GM12892 (cell line): ENCODE measurements around the gene ANTXR1.

ENCODE experiments used
- POLR2A ChIP-seq: IDR thresholded peaks from 2 replicates; pipeline ENCODE4 v1.6.1; 2011; ENCODE audit warnings: low read depth, low read length, control low read depth
- POLR2AphosphoS5 ChIP-seq: IDR thresholded peaks from 2 replicates; pipeline ENCODE4 v1.6.1; 2011; ENCODE audit warnings: low read depth, low read length, control low read depth
- TAF1 ChIP-seq: IDR thresholded peaks from 2 replicates; pipeline ENCODE4 v1.6.1; 2011; ENCODE audit warnings: low read depth, mild to moderate bottlenecking, control low read depth, low read length, borderline replicate concordance

DNA sequence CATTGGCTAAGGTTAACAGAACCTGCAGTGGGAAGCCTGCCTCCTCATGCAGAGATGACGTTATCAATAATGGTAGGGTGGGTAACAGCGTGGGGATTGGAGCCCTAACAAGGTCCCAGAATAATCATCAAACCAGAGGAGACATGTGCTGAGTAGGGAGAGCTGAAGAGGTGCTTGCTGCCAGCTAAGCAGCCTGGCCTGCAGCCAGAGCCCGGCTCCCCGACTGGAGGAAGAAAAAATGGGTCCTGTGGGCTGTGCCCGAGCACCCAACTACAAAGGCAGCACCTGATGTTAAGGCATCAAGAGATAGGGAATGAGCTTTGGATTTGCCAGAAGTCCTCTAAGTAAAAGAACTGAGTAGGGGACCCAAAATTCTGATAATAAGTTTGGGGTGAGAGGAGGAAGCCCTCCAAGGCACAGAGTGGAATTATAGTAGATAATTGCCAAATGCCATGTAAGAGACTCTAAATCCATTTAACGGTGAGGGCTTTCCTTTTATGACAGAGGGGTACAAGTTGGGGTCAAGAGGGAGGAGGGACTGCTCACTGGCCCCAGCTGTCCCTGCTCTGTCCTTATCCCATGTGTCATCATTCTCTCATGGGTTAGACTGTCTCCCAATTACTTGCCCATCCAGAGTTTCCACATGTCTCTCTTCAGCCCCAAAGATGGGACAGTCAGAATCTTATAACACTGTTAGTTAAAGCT lies 156.1 kb downstream of the ANTXR1 start:
- TF ChIP-seq POLR2AphosphoS5: no peak
- no peak for TF ChIP-seq POLR2A
- no peak for TF ChIP-seq TAF1
